Epithelial cell of proximal tubule (primary cell): ENCODE measurements around the gene EIPR1. TPM values are rescaled to one million over a fixed set of nuclear protein-coding genes. Genes with fewer than 3 reads are reported as not detected.

ENCODE experiments used
- DNase-seq: peaks from one replicate; pipeline ENCODE4 v3.0.0-alpha.2; 2011; ENCODE audit warnings: low read depth
- H3K4me3 ChIP-seq: 2 replicates; pipeline ENCODE4 v1.5.1; 2011; ENCODE audit warnings: low read depth, mild to moderate bottlenecking, low read length
- total RNA-seq: library from RNA; depleted of rRNA; stranded (reverse); fragments of >200 nt; gene quantifications from 2 replicates; pipeline ENCODE4 v1.2.3, GENCODE V29; 2015
- TF ChIP-seq, protein P1 (sequence below): conservative IDR thresholded peaks from 2 replicates; pipeline ENCODE4 v1.5.1; 2012; ENCODE audit warnings: low read depth, mild to moderate bottlenecking, low read length

The EIPR1 gene
- total RNA-seq, 1 donor from 2014 or later = 43.9 TPM

DNA sequence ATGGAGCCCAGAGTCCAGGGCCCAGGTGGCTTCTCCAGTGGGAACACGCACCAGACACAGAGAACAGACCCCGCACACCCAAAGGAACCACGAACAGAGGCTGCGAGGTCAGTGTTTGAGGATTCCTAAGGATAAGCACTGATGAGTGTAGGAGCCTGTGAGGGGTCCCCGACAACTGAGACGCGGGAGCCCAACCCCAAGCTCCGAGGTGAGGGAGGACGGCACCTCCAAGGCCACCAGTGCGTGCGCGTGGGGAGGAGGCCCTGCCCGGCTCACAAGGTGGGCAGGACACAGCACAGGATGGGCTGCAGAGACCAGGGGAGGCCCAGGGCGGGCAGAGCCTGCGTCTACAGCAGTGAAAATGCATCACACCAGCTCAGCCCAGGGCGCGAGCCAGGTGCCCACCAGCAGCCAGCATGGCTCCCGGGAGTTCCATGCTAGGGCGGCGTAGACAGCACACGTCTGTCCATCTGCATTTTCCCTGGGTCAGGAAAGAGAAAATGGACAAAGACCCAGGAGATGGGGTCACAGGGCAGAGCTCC lies 189.1 kb downstream of the EIPR1 start:
- no peak overlapping the region for H3K4me3 ChIP-seq
- TF ChIP-seq, protein P1, sequence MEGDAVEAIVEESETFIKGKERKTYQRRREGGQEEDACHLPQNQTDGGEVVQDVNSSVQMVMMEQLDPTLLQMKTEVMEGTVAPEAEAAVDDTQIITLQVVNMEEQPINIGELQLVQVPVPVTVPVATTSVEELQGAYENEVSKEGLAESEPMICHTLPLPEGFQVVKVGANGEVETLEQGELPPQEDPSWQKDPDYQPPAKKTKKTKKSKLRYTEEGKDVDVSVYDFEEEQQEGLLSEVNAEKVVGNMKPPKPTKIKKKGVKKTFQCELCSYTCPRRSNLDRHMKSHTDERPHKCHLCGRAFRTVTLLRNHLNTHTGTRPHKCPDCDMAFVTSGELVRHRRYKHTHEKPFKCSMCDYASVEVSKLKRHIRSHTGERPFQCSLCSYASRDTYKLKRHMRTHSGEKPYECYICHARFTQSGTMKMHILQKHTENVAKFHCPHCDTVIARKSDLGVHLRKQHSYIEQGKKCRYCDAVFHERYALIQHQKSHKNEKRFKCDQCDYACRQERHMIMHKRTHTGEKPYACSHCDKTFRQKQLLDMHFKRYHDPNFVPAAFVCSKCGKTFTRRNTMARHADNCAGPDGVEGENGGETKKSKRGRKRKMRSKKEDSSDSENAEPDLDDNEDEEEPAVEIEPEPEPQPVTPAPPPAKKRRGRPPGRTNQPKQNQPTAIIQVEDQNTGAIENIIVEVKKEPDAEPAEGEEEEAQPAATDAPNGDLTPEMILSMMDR = no peak
- DNase-seq = no peak

DNA sequence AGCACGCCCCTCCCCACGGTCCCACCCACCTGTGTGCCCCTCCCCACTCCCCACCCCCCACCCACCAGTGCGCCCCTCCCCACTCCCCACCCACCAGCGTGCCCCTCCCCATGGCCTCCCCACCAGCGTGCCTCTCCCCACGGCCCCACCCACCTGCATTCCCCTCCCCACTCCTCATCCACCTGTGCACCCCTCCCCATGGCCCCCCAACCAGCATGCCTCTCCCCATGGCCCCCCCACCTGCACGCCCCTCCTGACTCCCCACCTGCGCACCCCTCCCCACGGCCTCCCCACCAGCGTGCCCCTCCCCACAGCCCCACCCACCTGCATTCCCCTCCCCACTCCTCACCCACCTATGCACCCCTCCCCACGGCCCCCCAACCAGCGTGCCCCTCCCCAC lies 190.2 kb downstream of the EIPR1 start:
- TF ChIP-seq, protein P1 = no peak
- no peak for DNase-seq
- H3K4me3 ChIP-seq = no peak overlapping the region

DNA sequence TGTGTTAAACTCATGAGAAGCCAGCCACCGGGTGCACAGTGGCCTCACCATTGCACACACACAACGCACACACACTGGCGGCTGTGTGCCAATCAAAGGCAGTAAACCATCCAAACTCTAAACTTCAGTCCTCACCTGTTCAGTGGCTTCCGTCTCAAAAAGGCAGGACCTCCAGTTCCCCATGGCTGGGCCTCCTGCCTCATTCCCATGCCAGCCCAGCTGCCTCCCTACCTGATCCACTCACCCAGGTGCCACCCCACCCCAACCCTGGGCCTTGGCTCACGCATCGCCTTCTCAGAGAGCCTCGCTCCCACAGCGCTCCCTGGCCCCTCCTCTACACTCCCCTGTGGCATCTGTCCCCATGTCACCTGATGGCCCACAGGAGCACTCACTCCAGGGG lies 190.9 kb downstream of the EIPR1 start:
- DNase-seq = no peak
- TF ChIP-seq, protein P1 = no peak
- H3K4me3 ChIP-seq = no peak overlapping the region

DNA sequence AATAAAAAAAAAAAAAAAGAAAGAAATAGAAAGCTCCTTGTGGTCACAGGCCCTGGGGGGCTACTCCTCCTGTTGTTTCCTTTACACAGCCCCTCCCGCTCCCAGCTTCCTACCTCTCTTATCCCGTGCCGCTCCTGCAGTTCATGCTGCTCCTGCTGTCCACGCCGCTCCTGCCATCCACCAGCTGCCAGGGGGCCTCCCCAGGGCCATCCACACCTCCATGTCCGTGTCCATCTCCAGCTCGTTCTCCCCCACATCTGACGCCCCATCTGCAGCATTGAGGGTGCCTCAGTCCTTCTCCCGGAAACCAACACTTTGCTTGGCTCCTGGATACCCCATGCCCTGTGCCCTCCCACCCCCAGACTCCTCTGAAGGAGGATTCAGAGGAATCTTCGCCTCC lies 191.7 kb downstream of the EIPR1 start:
- TF ChIP-seq, protein P1 = no peak
- no peak for DNase-seq
- H3K4me3 ChIP-seq = no peak overlapping the region

DNA sequence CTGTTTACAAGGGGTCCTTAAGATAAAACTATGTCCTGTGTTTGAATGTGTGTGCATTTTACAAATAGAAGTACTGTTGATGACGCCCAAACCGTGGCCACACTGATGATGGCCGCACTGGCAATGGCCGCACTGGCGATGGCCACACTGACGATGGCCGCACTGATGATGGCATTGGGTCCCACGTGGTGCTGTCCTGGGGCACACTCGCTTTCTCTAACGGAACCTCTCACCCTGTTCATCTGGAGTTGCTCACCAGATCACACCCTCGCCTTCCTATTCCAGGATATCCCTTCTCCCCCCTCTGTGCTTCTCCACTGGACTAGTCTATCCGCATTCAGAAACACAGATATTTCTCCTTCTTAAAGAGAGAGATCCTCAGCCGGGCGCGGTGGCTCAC lies 192.4 kb downstream of the EIPR1 start:
- DNase-seq = no peak
- TF ChIP-seq, protein P1 = no peak
- H3K4me3 ChIP-seq = no peak overlapping the region

DNA sequence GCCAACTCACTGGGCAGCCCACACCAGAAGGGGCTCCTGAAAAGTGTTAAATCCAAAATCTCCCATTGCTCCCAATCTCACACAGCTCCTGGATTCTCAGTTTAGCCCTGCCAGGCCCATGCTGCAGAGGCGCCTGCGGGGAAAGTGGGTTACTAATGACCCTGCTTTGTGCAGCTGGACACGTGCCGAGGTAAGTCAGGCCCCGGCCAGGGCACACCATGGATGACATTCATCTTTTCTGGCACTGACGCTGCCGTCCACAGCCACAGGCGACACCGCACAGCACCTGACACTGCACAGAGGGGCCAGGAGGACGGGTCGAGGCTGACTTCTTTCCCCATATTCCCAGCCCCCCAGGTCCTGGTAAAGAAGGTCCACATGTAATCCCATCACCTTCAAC lies 193.5 kb downstream of the EIPR1 start:
- TF ChIP-seq, protein P1 = no peak
- no peak overlapping the region for H3K4me3 ChIP-seq
- DNase-seq = no peak

DNA sequence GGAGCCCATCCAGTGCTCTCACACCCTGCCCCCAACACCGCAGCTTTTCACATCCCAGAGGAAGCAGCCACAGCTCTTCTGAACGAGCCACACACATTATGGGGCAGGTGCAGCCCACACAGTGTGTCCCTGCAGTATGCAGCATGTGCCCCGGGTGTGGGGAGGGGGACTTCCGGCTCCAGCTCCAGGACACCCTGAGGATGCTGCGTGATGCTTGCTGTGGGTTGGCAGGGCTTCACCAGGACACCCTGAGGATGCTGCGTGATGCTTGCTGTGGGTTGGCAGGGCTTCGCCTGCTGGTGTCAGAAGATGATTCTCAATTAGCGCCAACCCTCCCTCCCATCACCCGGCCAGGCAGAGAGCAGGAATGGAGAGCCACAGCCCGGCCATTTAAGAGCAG lies 193.9 kb downstream of the EIPR1 start:
- H3K4me3 ChIP-seq = no peak overlapping the region
- TF ChIP-seq, protein P1 = no peak
- no peak for DNase-seq
